ENCODE results near the gene KBTBD12.

Gene KBTBD12

GRCh38 chr3:127953091-127954035 is 38.3 kb downstream of the KBTBD12 start:
- peak; percentile 33 for DNase-seq (ENCODE audit: low spot score)

- DNase-seq (ENCODE audit: low spot score), result no peak
Measured at GRCh38 chr3:127954640-127955039, 39.6 kb downstream of the KBTBD12 start.

GRCh38 chr3:127955728-127956127 is 40.7 kb downstream of the KBTBD12 start:
- DNase-seq (ENCODE audit: low spot score), result no peak

GRCh38 chr3:127959041-127959440 is 44.0 kb downstream of the KBTBD12 start:
- DNase-seq (ENCODE audit: low spot score), result no peak

- DNase-seq (ENCODE audit: low spot score), result peak; percentile 66
Measured at GRCh38 chr3:127959873-127960272, 44.8 kb downstream of the KBTBD12 start.

GRCh38 chr3:127960421-127960965 is 45.5 kb downstream of the KBTBD12 start:
- no peak for DNase-seq (ENCODE audit: low spot score)

- no peak for DNase-seq (ENCODE audit: low spot score)
Measured at GRCh38 chr3:127961124-127961523, 46.1 kb downstream of the KBTBD12 start.

GRCh38 chr3:127961963-127962362 is 46.9 kb downstream of the KBTBD12 start:
- no peak for DNase-seq (ENCODE audit: low spot score)

- no peak for DNase-seq (ENCODE audit: low spot score)
Measured at GRCh38 chr3:127962937-127963336, 47.9 kb downstream of the KBTBD12 start.

- no peak for DNase-seq (ENCODE audit: low spot score)
Measured at GRCh38 chr3:127964053-127964452, 49.0 kb downstream of the KBTBD12 start.

- no peak for DNase-seq (ENCODE audit: low spot score)
Measured at GRCh38 chr3:127964816-127965215, 49.8 kb downstream of the KBTBD12 start.

- no peak for DNase-seq (ENCODE audit: low spot score)
Measured at GRCh38 chr3:127967316-127967715, 52.3 kb downstream of the KBTBD12 start.

- peak; percentile 68 for DNase-seq (ENCODE audit: low spot score)
Measured at GRCh38 chr3:127970966-127971592, 56.0 kb downstream of the KBTBD12 start.

GRCh38 chr3:127974226-127974625 is 59.2 kb downstream of the KBTBD12 start:
- no peak for DNase-seq (ENCODE audit: low spot score)

- no peak for DNase-seq (ENCODE audit: low spot score)
Measured at GRCh38 chr3:127975153-127976029, 60.4 kb downstream of the KBTBD12 start.

- DNase-seq (ENCODE audit: low spot score), result no peak
Measured at GRCh38 chr3:127978636-127979035, 63.6 kb downstream of the KBTBD12 start.

GRCh38 chr3:127979473-127979872 is 64.4 kb downstream of the KBTBD12 start:
- DNase-seq (ENCODE audit: low spot score), result no peak

GRCh38 chr3:127981097-127981496 is 66.1 kb downstream of the KBTBD12 start:
- no peak for DNase-seq (ENCODE audit: low spot score)

GRCh38 chr3:127982155-127982554 is 67.1 kb downstream of the KBTBD12 start:
- DNase-seq (ENCODE audit: low spot score), result no peak

GRCh38 chr3:127984241-127984975 is 69.4 kb downstream of the KBTBD12 start:
- DNase-seq (ENCODE audit: low spot score), result no peak

- no peak for DNase-seq (ENCODE audit: low spot score)
Measured at GRCh38 chr3:127985216-127985615, 70.2 kb downstream of the KBTBD12 start.

Data from COLO829 (cell line).